Heart right ventricle (tissue), 16 donors: ENCODE measurements around the gene EBPL. TPM values are rescaled to one million over a fixed set of nuclear protein-coding genes. Genes with fewer than 3 reads are reported as not detected.

Experiments used
- ATAC-seq, 8 donors: fragments of 200-7000 bp; cut with Tn5 transposase; one replicate each; pipeline ENCODE4 v1.9.1; 2020; ENCODE audit warnings: mild to moderate bottlenecking in 8 of 8, moderate library complexity in 8 of 8, moderate number of reproducible peaks in 1 of 8
- DNase-seq, 2 donors: peaks; one replicate each; pipeline ENCODE4 v3.0.0-alpha.2; 2020
- H3K27ac ChIP-seq, 10 donors: fragments of 200-600 bp; sonication (generic) in 2 of 10; one replicate each; pipeline versions ENCODE4 v1.5.0 to v1.8.0; 2020 to 2022; ENCODE audit warnings: mild to moderate bottlenecking in 3 of 10
- H3K27me3 ChIP-seq, 7 donors: fragments of 200-600 bp; one replicate each; pipeline ENCODE4 v1.8.0; 2021 to 2022; ENCODE audit warnings: mild to moderate bottlenecking in 2 of 7
- H3K36me3 ChIP-seq, 9 donors: fragments of 200-600 bp; sonication (generic) in 1 of 9; one replicate each; pipeline versions ENCODE4 v1.5.0 to v1.8.0; 2020 to 2022; ENCODE audit warnings: mild to moderate bottlenecking in 2 of 9
- H3K4me1 ChIP-seq, 9 donors: fragments of 200-600 bp; sonication (generic) in 1 of 9; one replicate each; pipeline versions ENCODE4 v1.5.0 to v1.8.0; 2020 to 2022; ENCODE audit warnings: mild to moderate bottlenecking in 4 of 9
- H3K4me3 ChIP-seq, 10 donors: fragments of 200-600 bp; sonication (generic) in 2 of 10; one replicate each; pipeline versions ENCODE4 v1.5.0 to v1.8.0; 2020 to 2022; ENCODE audit warnings: mild to moderate bottlenecking in 7 of 10, moderate library complexity in 2 of 10
- H3K9me3 ChIP-seq, 11 donors: fragments of 200-600 bp in 10 of 11; sonication (generic) in 2 of 11; one replicate each; pipeline versions ENCODE4 v1.5.0 to v1.8.0; 2013 to 2022; ENCODE audit warnings: mild to moderate bottlenecking in 2 of 11, control low read depth in 1 of 11, moderate library complexity in 1 of 11
- CTCF ChIP-seq, 9 donors: fragments of 200-600 bp; sonication (generic) in 2 of 9; IDR thresholded peaks; one replicate each; pipeline versions ENCODE4 v1.5.0 to v1.8.0; 2021 to 2022; ENCODE audit warnings: antibody characterized with exemption in 9 of 9, mild to moderate bottlenecking in 5 of 9, moderate library complexity in 1 of 9
- WGBS, 2 donors: extraction: QIAGEN DNeasy Blood & Tissue Kit; methylation state at CpG; one replicate each; pipeline ENCODE4 v1.1.7; 2013; ENCODE audit warnings: inconsistent platforms in 1 of 2; 5-methylcytosine and 5-hydroxymethylcytosine counted together
- intact Hi-C, 10 donors: fragments of 100-400 bp; cut with DNase I; formaldehyde crosslinking; loops; one replicate each; pipeline versions ENCODE4 v1.11.1 to v1.14.2; 2022
- polyA plus RNA-seq, 2 donors: library from polyadenylated mRNA; stranded (reverse); fragments of 200-250 nt; gene quantifications; one replicate each; pipeline ENCODE4 v1.2.3, GENCODE V29; 2013
- total RNA-seq, 10 donors: library from RNA; stranded (reverse); fragmentation: NEBNext Ultra II Directional in 3 of 10; extraction: Animal tissue kit (Norgen Biotek cat#: 25700) in 3 of 10; gene quantifications; one replicate each; pipeline versions ENCODE4 v1.2.1 to v1.2.4, GENCODE V29; 2021 to 2023
- donor health status: Arrhythmogenic right ventricular cardiomyopathy.
- donor health status: ischemic (EF 13 %, LVEDD 7.1; RV severe dilation, severe dysfunction).
- donor health status: healthy with polysubstance abuse.
- donor health status: DM: no; HTN: yes; CAD: no.
- donor health status: DM: no; HTN: no; CAD: no.
- donor health status: ischemic (EF 25% LVEDD 6.9; RV normal size, moderate dysfunction).
- donor health status: ischemic (EF 25% LVEDD 5.7; RV mildly dilated, moderate dysfunction).
- donor health status: healthy.
- donor health status: DM: yes; HTN: yes; CAD: no.
- donor health status: Ischemic cardiomyopathy.
- donor health status: ischemic (EF 35%, LVEDD 5.7; RV mildly dilated, moderate dysfunction).
- donor health status: nonischemic (EF 11% LVEDD 7.7; RV severe dilation, severe dysfunction).
- donor health status: DM: yes; HTN: yes; CAD: no.
- donor health status: PGD.
- donor health status: ischemic (EF 29% LVEDD 5.4; RV normal size, mild dysfunction).
- donor health status: nonischemic (EF 23%, LVEDD 6.1; RV moderate dilation, normal function).

The EBPL gene
- total and polyA plus RNA-seq, 12 donors = 3.4 to 12.1 (median 6.1) TPM

- H3K4me1 ChIP-seq = peaks cover 0 to 12% (median 0%) of the 10 kb centered on the region in 9 donors
- intact Hi-C loops = no loop called here
- no peak overlapping the region for H3K27ac ChIP-seq
- no peak for TF ChIP-seq CTCF (IDR thresholded peaks at IDR 0.05)
- H3K4me3 ChIP-seq = no peak overlapping the region
- H3K36me3 ChIP-seq = peaks cover 0 to 18% (median 0%) of the 10 kb centered on the region in 9 donors
- ATAC-seq (no peak), DNase-seq (no peak)
- H3K27me3 ChIP-seq = no peaks in the 10 kb centered on the region
- 82 to 85% methylated on average over 9 of the region's 9 CpGs for WGBS, 2 donors
- no peaks in the 10 kb centered on the region for H3K9me3 ChIP-seq
These were observed 34.0 kb downstream of the EBPL start for GRCh38 chr13:49657241-49657641.

DNA sequence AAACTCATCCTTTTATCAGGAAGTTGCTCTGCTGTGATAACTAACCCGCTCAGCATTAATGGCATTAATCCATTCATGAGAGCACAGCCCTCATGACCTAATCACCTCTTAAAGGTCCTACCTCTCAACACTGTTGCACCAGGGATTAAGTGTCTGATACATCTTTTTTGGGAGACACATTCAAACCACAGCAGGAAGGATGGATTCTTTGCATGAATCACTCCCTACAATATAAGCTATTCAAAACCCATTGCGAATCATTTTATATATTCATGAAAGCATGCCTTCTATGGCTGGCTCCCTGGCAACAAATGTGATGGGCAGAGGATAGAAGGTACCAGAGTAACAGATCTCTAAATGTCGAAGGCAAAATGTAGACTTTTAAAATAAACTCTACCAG is 35.4 kb downstream of the EBPL start:
- Histone ChIP-seq H3K4me3 (no peak overlapping the region), H3K4me1 (peaks cover 0 to 12% (median 0%) of the 10 kb centered on the region in 9 donors), H3K27me3 (no peaks in the 10 kb centered on the region), H3K9me3 (no peaks in the 10 kb centered on the region), H3K36me3 (peaks cover 0 to 13% (median 0%) of the 10 kb centered on the region in 9 donors), H3K27ac (no peak overlapping the region)
- ATAC-seq (no peak), DNase-seq (no peak)
- WGBS, 2 donors = 76 to 87% methylated on average over 3 of the region's 3 CpGs
- no peak for TF ChIP-seq CTCF (IDR thresholded peaks at IDR 0.05)
- intact Hi-C loops = no loop called here

- Histone ChIP-seq H3K27me3 (no peaks in the 10 kb centered on the region), H3K27ac (no peak overlapping the region), H3K9me3 (no peaks in the 10 kb centered on the region), H3K36me3 (no peaks in the 10 kb centered on the region), H3K4me1 (peaks cover 0 to 20% (median 0%) of the 10 kb centered on the region in 9 donors), H3K4me3 (no peak overlapping the region)
- intact Hi-C loops = loop anchor here in 4 of 10 donors (5.0 kb wide), 1 partner anchor 193 kb away; no protein-coding TSS in a partner anchor
- no peak for TF ChIP-seq CTCF (IDR thresholded peaks at IDR 0.05)
- ATAC-seq (no peak), DNase-seq (no peak)
- WGBS, 2 donors = 54 to 79% methylated on average over 3 of the region's 3 CpGs
These were observed 37.3 kb downstream of the EBPL start for GRCh38 chr13:49654011-49654410.

DNA sequence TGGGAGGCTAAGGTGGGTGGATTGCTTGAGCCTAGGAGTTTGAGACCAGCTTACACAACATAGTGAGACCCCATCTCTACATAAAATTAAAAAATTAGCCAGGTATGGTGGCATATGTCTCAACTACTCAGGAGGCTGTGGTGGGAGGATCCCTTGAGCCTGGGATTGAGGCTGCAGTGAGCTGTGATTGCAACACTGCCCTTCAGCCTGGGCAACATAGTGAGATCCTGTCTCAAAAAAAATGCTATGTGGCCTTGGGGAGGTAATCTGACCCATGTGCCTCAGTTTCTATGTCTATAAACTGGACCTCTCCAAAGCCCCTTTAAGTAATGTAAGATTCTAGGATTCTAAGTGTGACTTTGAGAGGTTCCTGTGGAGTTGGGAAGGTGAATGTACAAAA is 37.8 kb downstream of the EBPL start:
- DNase-seq (no peak), ATAC-seq (no peak)
- no peaks in the 10 kb centered on the region for H3K27me3 ChIP-seq
- no peak overlapping the region for H3K27ac ChIP-seq
- intact Hi-C loops = loop anchor here in 4 of 10 donors (5.0 kb wide), 1 partner anchor 194 kb away; no protein-coding TSS in a partner anchor
- H3K36me3 ChIP-seq = no peaks in the 10 kb centered on the region
- TF ChIP-seq CTCF (IDR thresholded peaks at IDR 0.05) = no peak
- H3K4me3 ChIP-seq = no peak overlapping the region
- H3K9me3 ChIP-seq = no peaks in the 10 kb centered on the region
- peaks cover 0 to 20% (median 0%) of the 10 kb centered on the region in 9 donors for H3K4me1 ChIP-seq
